Spleen (tissue), 7 donors: ENCODE results near the gene ANKRD24.
"Not testable (repeated sequence)": the region's sequence is repeated elsewhere in the genome, so short reads cannot be mapped to it uniquely, and the experiment has no call there.

ENCODE experiments used
- POLR2A ChIP-seq, 3 donors: fragments of 450-650 bp; IDR thresholded peaks; one replicate each; pipeline ENCODE4 v1.5.1; 2017; ENCODE audit warnings: antibody characterized with exemption in 3 of 3, mild to moderate bottlenecking in 1 of 3
- POLR2AphosphoS5 ChIP-seq, 3 donors: sonication (generic); formaldehyde crosslinking; IDR thresholded peaks; one replicate each; pipeline ENCODE4 v1.5.1; 2017; ENCODE audit warnings: antibody characterized with exemption in 3 of 3
- TF ChIP-seq, protein P1 (sequence below), 11 experiments: fragments of 200-600 bp in 7 of 11; fragments of 450-650 bp in 4 of 11; sonication (generic) in 4 of 11; IDR thresholded peaks in 8 of 11; conservative IDR thresholded peaks in 3 of 11; 1 replicate in 7 of 11; 2 replicates in 4 of 11; pipeline versions ENCODE4 v1.4.0 to v1.8.0; 2016 to 2021; ENCODE audit warnings: antibody characterized with exemption in 11 of 11, inconsistent platforms in 4 of 11, mild to moderate bottlenecking in 1 of 11
- donor health status: DM: no; HTN: no; CAD: no; lungs with moderate emphysema.
- donor health status: DM: no; HTN: no; CAD: no.
- donor health status: DM: no; HTN: no; CAD: no.

DNA sequence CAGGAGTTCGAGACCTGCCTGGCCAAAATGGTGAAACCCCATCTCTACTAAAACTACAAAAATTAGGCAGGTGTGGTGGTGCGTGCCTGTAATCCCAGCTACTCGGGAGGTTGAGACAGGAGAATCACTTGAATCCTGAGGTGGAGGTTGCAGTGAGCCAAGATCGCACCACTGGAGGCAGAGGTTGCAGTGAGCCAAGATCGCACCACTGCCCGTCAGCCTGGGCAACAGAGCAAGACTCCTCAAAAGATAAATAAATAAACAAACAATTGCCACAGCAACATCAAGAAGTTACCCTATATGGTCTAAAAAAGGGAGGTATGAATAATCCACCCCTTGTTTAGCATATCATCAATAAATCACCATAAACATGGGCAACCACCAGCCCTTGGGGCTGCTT, 63.4 kb downstream of the ANKRD24 start:
- TF ChIP-seq, protein P1, sequence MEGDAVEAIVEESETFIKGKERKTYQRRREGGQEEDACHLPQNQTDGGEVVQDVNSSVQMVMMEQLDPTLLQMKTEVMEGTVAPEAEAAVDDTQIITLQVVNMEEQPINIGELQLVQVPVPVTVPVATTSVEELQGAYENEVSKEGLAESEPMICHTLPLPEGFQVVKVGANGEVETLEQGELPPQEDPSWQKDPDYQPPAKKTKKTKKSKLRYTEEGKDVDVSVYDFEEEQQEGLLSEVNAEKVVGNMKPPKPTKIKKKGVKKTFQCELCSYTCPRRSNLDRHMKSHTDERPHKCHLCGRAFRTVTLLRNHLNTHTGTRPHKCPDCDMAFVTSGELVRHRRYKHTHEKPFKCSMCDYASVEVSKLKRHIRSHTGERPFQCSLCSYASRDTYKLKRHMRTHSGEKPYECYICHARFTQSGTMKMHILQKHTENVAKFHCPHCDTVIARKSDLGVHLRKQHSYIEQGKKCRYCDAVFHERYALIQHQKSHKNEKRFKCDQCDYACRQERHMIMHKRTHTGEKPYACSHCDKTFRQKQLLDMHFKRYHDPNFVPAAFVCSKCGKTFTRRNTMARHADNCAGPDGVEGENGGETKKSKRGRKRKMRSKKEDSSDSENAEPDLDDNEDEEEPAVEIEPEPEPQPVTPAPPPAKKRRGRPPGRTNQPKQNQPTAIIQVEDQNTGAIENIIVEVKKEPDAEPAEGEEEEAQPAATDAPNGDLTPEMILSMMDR (IDR thresholded peaks at IDR 0.05 in 8 of 11, conservative IDR thresholded peaks at IDR 0.05 in 3 of 11) = not testable (repeated sequence)
- not testable (repeated sequence) for TF ChIP-seq POLR2A, POLR2AphosphoS5 (IDR thresholded peaks at IDR 0.05)
